Kidney (tissue), 14 donors: Measurements from ENCODE around the gene FRMD3. TPM values are rescaled to one million over a fixed set of nuclear protein-coding genes. Genes with fewer than 3 reads are reported as not detected.

ENCODE experiments used
- DNase-seq, 5 donors: peaks; one replicate each; pipeline ENCODE4 v3.0.0-alpha.2; 2013 to 2020
- FAIRE-seq: peaks from 2 replicates; lab custom pipeline; 2012; peaks lifted over from hg19 to GRCh38; lab: Jason Lieb, UNC
- H3K27ac ChIP-seq, 2 donors: one replicate each; pipeline ENCODE4 v1.7.0; 2013; ENCODE audit warnings: low read depth in 2 of 2, low read length in 2 of 2, inconsistent platforms in 1 of 2
- H3K27me3 ChIP-seq: one replicate; pipeline ENCODE4 v1.7.1; 2013; ENCODE audit warnings: low read length, inconsistent platforms; ENCODE audit not compliant: control insufficient read depth, insufficient read depth
- H3K36me3 ChIP-seq, 3 donors: one replicate each; pipeline versions ENCODE4 v1.7.0 to v1.7.1; 2013; ENCODE audit warnings: low read length in 3 of 3, control low read depth in 1 of 3, inconsistent platforms in 1 of 3; ENCODE audit not compliant: insufficient read depth in 3 of 3, control insufficient read depth in 2 of 3
- H3K4me1 ChIP-seq, 3 donors: one replicate each; pipeline versions ENCODE4 v1.7.0 to v1.7.1; 2013; ENCODE audit warnings: low read length in 3 of 3, inconsistent platforms in 1 of 3, low read depth in 1 of 3; ENCODE audit not compliant: control insufficient read depth in 2 of 3, insufficient read depth in 2 of 3
- H3K4me3 ChIP-seq, 3 donors: one replicate each; pipeline versions ENCODE4 v1.7.0 to v1.8.1; 2013; ENCODE audit warnings: low read length in 3 of 3, control low read depth in 1 of 3, inconsistent platforms in 1 of 3
- H3K9ac ChIP-seq, 3 donors: one replicate each; pipeline versions ENCODE4 v1.7.0 to v1.7.1; 2013; ENCODE audit warnings: low read length in 3 of 3, control low read depth in 1 of 3, inconsistent platforms in 1 of 3
- H3K9me3 ChIP-seq, 3 donors: one replicate each; pipeline versions ENCODE4 v1.7.0 to v1.7.1; 2013; ENCODE audit warnings: low read length in 3 of 3, control low read depth in 1 of 3, inconsistent platforms in 1 of 3; ENCODE audit not compliant: control insufficient read depth in 2 of 3, insufficient read depth in 1 of 3
- intact Hi-C: fragments of 100-400 bp; cut with DNase I; formaldehyde crosslinking; loops from one replicate; pipeline ENCODE4 v1.11.1; 2022
- polyA plus RNA-seq: library from polyadenylated mRNA; stranded (reverse); fragments of 350-450 nt; fragmentation: Illumina TruSeq; extraction: RNeasy Lipid Tissue Mini Kit (QIAGEN cat#74804); gene quantifications from one replicate; pipeline ENCODE4 v1.2.3, GENCODE V29; 2014; ENCODE audit warnings: low read depth, low replicate concordance; ENCODE audit not compliant: insufficient read depth
- total RNA-seq: library from RNA; stranded (reverse); fragmentation: NEBNext Ultra II Directional; extraction: Animal tissue kit (Norgen Biotek cat#: 25700); gene quantifications from one replicate; pipeline ENCODE4 v1.2.1, GENCODE V29; 2021
- TF ChIP-seq, protein P1 (sequence below): IDR thresholded peaks from 3 replicates; pipeline ENCODE4 v1.5.1; 2012; ENCODE audit warnings: mild to moderate bottlenecking, moderate library complexity, borderline replicate concordance; ENCODE audit not compliant: insufficient read depth; ENCODE audit errors: extremely low read depth
- donor health status: control.
- donor health status: control.
- donor health status: control.
- donor health status: control.
- donor health status: control.
- donor health status: DM: yes; HTN: yes; CAD: no.
- donor health status: Normal renal cell carcinoma (clear cell type).

FRMD3 gene
- total and polyA plus RNA-seq, 2 donors from 2014 or later: 9.9 to 11.0 TPM

DNA sequence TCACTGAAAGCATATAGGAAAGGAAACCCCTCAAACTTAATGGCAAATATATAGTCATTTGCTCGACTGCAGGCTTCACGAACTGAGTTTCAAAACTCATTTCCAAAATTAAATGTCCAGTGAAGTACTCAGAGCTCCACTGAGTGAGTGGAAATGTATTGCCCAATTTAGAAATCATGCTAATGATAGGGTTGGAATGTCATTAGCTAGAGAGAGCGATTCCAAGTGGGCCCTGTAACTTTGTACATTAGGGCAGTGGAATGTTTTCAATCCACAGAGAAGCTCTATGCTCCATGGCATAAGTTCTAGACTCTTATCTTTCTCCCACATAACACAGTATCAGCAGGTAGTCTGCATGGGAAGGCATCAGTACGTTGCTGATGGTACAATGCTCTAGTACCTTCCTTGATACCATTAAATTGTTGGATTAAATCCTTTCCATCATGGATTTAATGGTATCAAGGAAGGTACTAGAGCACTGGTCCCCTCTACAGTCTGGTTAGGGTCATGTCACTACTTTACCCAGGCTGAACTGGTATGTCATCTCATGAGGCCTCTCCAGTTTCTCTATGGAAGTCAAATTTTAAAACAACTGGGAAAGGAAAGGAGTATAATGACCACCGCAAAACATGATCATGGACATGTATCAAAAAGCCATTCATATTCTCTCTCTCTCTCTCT, 292.1 kb downstream of the FRMD3 start:
- TF ChIP-seq, protein P1, sequence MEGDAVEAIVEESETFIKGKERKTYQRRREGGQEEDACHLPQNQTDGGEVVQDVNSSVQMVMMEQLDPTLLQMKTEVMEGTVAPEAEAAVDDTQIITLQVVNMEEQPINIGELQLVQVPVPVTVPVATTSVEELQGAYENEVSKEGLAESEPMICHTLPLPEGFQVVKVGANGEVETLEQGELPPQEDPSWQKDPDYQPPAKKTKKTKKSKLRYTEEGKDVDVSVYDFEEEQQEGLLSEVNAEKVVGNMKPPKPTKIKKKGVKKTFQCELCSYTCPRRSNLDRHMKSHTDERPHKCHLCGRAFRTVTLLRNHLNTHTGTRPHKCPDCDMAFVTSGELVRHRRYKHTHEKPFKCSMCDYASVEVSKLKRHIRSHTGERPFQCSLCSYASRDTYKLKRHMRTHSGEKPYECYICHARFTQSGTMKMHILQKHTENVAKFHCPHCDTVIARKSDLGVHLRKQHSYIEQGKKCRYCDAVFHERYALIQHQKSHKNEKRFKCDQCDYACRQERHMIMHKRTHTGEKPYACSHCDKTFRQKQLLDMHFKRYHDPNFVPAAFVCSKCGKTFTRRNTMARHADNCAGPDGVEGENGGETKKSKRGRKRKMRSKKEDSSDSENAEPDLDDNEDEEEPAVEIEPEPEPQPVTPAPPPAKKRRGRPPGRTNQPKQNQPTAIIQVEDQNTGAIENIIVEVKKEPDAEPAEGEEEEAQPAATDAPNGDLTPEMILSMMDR: no peak
- no peak for FAIRE-seq
- no peaks in the 10 kb centered on the region for H3K4me1 ChIP-seq

DNA sequence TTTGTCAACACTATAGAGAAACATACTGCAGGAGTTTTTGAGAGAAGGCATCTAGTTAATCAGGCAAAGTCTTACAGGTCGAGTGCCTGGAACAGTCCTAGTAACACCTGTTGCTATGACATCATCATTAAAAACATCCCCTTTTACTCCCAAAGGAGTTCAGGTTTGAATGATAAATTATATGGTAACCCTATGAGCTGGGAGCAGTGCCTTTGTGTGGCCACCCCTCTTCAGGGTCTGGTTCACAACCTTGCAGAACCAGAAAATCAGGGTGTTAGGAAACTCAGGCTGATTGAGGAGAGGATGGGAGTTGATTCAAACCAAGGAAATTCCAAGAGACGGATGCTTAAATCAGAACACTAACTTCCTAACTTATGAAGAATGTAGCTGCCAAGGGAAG, 296.1 kb downstream of the FRMD3 start:
- no peaks in the 10 kb centered on the region for H3K27me3 ChIP-seq
- FAIRE-seq (no peak), DNase-seq (peak in 2 of 5 donors; percentile 39 to 43)
- H3K27ac ChIP-seq: no peak overlapping the region
- H3K4me1 ChIP-seq: peaks cover 0 to 2% (median 0%) of the 10 kb centered on the region in 3 donors
- H3K4me3 ChIP-seq: no peak overlapping the region
- intact Hi-C loops: no loop called here
- TF ChIP-seq, protein P1: no peak
- H3K36me3 ChIP-seq: peaks cover 0 to 7% (median 0%) of the 10 kb centered on the region in 3 donors
- H3K9ac ChIP-seq: no peak overlapping the region
- no peaks in the 10 kb centered on the region for H3K9me3 ChIP-seq

More for the DNA sequence above, 292.1 kb downstream of the FRMD3 start:
- Histone ChIP-seq H3K4me3 (no peak overlapping the region), H3K9ac (no peak overlapping the region), H3K9me3 (no peaks in the 10 kb centered on the region), H3K36me3 (peaks cover 0 to 11% (median 7%) of the 10 kb centered on the region in 3 donors), H3K27ac (no peak overlapping the region), H3K27me3 (no peaks in the 10 kb centered on the region)
- intact Hi-C loops: no loop called here
- no peak for DNase-seq

DNA sequence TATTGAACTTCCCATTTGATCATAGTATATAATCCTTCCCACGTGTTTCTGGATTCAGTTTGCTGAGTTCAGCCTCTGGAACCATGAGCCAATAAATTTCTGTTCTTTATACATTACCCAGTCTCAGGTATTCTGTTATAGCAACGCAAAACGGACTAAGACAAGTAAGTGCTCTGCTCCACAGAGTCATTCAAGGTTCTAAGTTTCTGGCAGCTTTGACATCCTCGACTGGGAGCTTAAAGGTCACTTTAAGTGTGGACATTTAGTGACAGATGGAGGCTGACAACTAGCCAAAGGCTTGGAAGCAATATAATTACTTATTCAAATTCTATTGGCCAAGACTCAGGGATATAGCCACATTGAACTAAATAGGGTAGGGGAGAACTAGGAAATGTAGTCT, 297.5 kb downstream of the FRMD3 start:
- no peak for DNase-seq
- Histone ChIP-seq H3K36me3 (peaks cover 0 to 5% (median 0%) of the 10 kb centered on the region in 3 donors), H3K27me3 (no peaks in the 10 kb centered on the region), H3K4me1 (peaks cover 0 to 2% (median 0%) of the 10 kb centered on the region in 3 donors), H3K9me3 (no peaks in the 10 kb centered on the region), H3K9ac (no peak overlapping the region), H3K27ac (no peak overlapping the region), H3K4me3 (no peak overlapping the region)
- intact Hi-C loops: no loop called here
- TF ChIP-seq, protein P1: no peak
- no peak for FAIRE-seq
